OCI-LY1 (cell line): Measurements from ENCODE around the gene TUBE1.

Experiments used
- H2AFZ ChIP-seq: fragments of 200-600 bp; sonication (generic), shearing (Covaris generic); 2 replicates; pipeline ENCODE4 v1.6.0; 2014; ENCODE audit warnings: antibody characterized with exemption, mild to moderate bottlenecking, low read length
- H3F3A ChIP-seq: fragments of 200-600 bp; sonication (generic), shearing (Covaris generic); 2 replicates; pipeline ENCODE4 v1.6.0; 2014; ENCODE audit warnings: mild to moderate bottlenecking, antibody characterized with exemption, low read length, moderate library complexity; ENCODE audit not compliant: insufficient read depth
- H3K27ac ChIP-seq: fragments of 200-600 bp; sonication (generic); 2 replicates; pipeline ENCODE4 v1.5.1; 2014; ENCODE audit warnings: low read length, mixed run types, mild to moderate bottlenecking, low read depth; ENCODE audit not compliant: poor library complexity, severe bottlenecking
- H3K27me3 ChIP-seq: fragments of 200-600 bp; sonication (generic); 2 replicates; pipeline ENCODE4 v1.6.0; 2014; ENCODE audit warnings: antibody characterized with exemption, mild to moderate bottlenecking, low read length, moderate library complexity; ENCODE audit not compliant: insufficient read depth
- H3K36me3 ChIP-seq: fragments of 200-600 bp; sonication (generic); 2 replicates; pipeline ENCODE4 v1.6.1; 2014; ENCODE audit warnings: mild to moderate bottlenecking, antibody characterized with exemption, low read length, moderate library complexity, mixed read lengths; ENCODE audit not compliant: insufficient read depth
- H3K4me1 ChIP-seq: fragments of 200-600 bp; sonication (generic); 2 replicates; pipeline ENCODE4 v1.5.1; 2014; ENCODE audit warnings: mild to moderate bottlenecking, low read length, moderate library complexity; ENCODE audit not compliant: insufficient read depth, severe bottlenecking
- H3K4me2 ChIP-seq: fragments of 200-600 bp; sonication (generic), shearing (Covaris generic); 2 replicates; pipeline ENCODE4 v1.6.1; 2014; ENCODE audit warnings: low read length
- H3K4me3 ChIP-seq: fragments of 200-600 bp; sonication (generic); 2 replicates; pipeline ENCODE4 v1.5.1; 2014; ENCODE audit warnings: low read length, low read depth, mild to moderate bottlenecking, mixed read lengths; ENCODE audit not compliant: poor library complexity, severe bottlenecking
- H3K79me2 ChIP-seq: fragments of 200-600 bp; shearing (Covaris generic); 2 replicates; pipeline ENCODE4 v1.6.1; 2016; ENCODE audit warnings: mixed run types, low read length, mixed read lengths; ENCODE audit not compliant: insufficient read depth
- H3K9ac ChIP-seq: fragments of 200-600 bp; sonication (generic), shearing (Covaris generic); 2 replicates; pipeline ENCODE4 v1.6.1; 2014; ENCODE audit warnings: mild to moderate bottlenecking, low read length, mixed read lengths
- H3K9me2 ChIP-seq: fragments of 200-600 bp; sonication (generic), shearing (Covaris generic); 2 replicates; pipeline ENCODE4 v1.6.1; 2014; ENCODE audit warnings: low read depth, mild to moderate bottlenecking, low read length, mixed read lengths
- H3K9me3 ChIP-seq: fragments of 200-600 bp; shearing (Covaris generic); 2 replicates; pipeline ENCODE4 v1.6.1; 2014; ENCODE audit warnings: low read length, mixed read lengths
- H4K20me1 ChIP-seq: fragments of 200-600 bp; sonication (generic), shearing (Covaris generic); 2 replicates; pipeline ENCODE4 v1.6.0; 2016; ENCODE audit warnings: mild to moderate bottlenecking, low read length; ENCODE audit not compliant: insufficient read depth
- EZH2 ChIP-seq: fragments of 200-600 bp; sonication (generic), shearing (Covaris generic); IDR thresholded peaks from 2 replicates; pipeline ENCODE4 v1.8.0; 2017; ENCODE audit warnings: borderline replicate concordance, mixed run types, mild to moderate bottlenecking, antibody characterized with exemption, low read length, moderate library complexity, mixed read lengths
- TF ChIP-seq, protein P1 (sequence below): fragments of 200-600 bp; sonication (generic), shearing (Covaris generic); IDR thresholded peaks from 2 replicates; pipeline ENCODE4 v1.5.1; 2017; ENCODE audit warnings: mild to moderate bottlenecking, antibody characterized with exemption, low read length, moderate library complexity, mixed read lengths

Gene TUBE1

GRCh38 chr6:112116221-112116620, 28.9 kb upstream of the TUBE1 start:
- H3K9ac ChIP-seq, result no peak overlapping the region
- no peak overlapping the region for H3K4me2 ChIP-seq
- TF ChIP-seq, protein P1, sequence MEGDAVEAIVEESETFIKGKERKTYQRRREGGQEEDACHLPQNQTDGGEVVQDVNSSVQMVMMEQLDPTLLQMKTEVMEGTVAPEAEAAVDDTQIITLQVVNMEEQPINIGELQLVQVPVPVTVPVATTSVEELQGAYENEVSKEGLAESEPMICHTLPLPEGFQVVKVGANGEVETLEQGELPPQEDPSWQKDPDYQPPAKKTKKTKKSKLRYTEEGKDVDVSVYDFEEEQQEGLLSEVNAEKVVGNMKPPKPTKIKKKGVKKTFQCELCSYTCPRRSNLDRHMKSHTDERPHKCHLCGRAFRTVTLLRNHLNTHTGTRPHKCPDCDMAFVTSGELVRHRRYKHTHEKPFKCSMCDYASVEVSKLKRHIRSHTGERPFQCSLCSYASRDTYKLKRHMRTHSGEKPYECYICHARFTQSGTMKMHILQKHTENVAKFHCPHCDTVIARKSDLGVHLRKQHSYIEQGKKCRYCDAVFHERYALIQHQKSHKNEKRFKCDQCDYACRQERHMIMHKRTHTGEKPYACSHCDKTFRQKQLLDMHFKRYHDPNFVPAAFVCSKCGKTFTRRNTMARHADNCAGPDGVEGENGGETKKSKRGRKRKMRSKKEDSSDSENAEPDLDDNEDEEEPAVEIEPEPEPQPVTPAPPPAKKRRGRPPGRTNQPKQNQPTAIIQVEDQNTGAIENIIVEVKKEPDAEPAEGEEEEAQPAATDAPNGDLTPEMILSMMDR, result no peak
- no peak for TF ChIP-seq EZH2

GRCh38 chr6:112114577-112115223, 27.4 kb upstream of the TUBE1 start:
- no peak overlapping the region for H3K4me3 ChIP-seq
- H3K36me3 ChIP-seq, result no peaks in the 10 kb centered on the region
- TF ChIP-seq, protein P1, result no peak
- TF ChIP-seq EZH2, result no peak
- H3K27ac ChIP-seq, result no peak overlapping the region
- no peaks in the 10 kb centered on the region for H3K79me2 ChIP-seq
- H3K9me2 ChIP-seq, result no peaks in the 10 kb centered on the region
- H3K4me2 ChIP-seq, result no peak overlapping the region
- no peaks in the 10 kb centered on the region for H4K20me1 ChIP-seq
- no peaks in the 10 kb centered on the region for H3K27me3 ChIP-seq
- H3F3A ChIP-seq, result no peaks in the 10 kb centered on the region
- no peaks in the 10 kb centered on the region for H3K4me1 ChIP-seq
- no peak overlapping the region for H2AFZ ChIP-seq
- H3K9ac ChIP-seq, result no peak overlapping the region
- no peaks in the 10 kb centered on the region for H3K9me3 ChIP-seq

More at GRCh38 chr6:112116221-112116620, 28.9 kb upstream of the TUBE1 start:
- H3K4me3 ChIP-seq, result no peak overlapping the region
- H3K9me2 ChIP-seq, result no peaks in the 10 kb centered on the region
- H3K27me3 ChIP-seq, result no peaks in the 10 kb centered on the region
- H3K9me3 ChIP-seq, result no peaks in the 10 kb centered on the region
- H3K4me1 ChIP-seq, result no peaks in the 10 kb centered on the region
- no peaks in the 10 kb centered on the region for H3K36me3 ChIP-seq
- no peak overlapping the region for H2AFZ ChIP-seq
- H3K79me2 ChIP-seq, result no peaks in the 10 kb centered on the region
- H3F3A ChIP-seq, result no peaks in the 10 kb centered on the region
- H4K20me1 ChIP-seq, result no peaks in the 10 kb centered on the region
- no peak overlapping the region for H3K27ac ChIP-seq

- Histone ChIP-seq H3K36me3 (no peaks in the 10 kb centered on the region), H3K9me2 (no peaks in the 10 kb centered on the region), H4K20me1 (no peaks in the 10 kb centered on the region), H3K9me3 (no peaks in the 10 kb centered on the region), H3K4me3 (no peak overlapping the region), H3K4me1 (no peaks in the 10 kb centered on the region), H3F3A (no peaks in the 10 kb centered on the region), H2AFZ (no peak overlapping the region), H3K79me2 (no peaks in the 10 kb centered on the region), H3K4me2 (no peak overlapping the region), H3K9ac (no peak overlapping the region), H3K27me3 (no peaks in the 10 kb centered on the region), H3K27ac (no peak overlapping the region)
- TF ChIP-seq, protein P1, result no peak
- no peak for TF ChIP-seq EZH2
Observed at GRCh38 chr6:112113918-112114317, 26.6 kb upstream of the TUBE1 start.
